SH-SY5Y (cell line): ENCODE measurements around the gene PCNX2.

Experiments used
- GATA2 ChIP-seq: IDR thresholded peaks from 2 replicates; pipeline ENCODE4 v1.6.1; 2011; ENCODE audit warnings: mild to moderate bottlenecking, low read depth, low read length
- GATA3 ChIP-seq: IDR thresholded peaks from 2 replicates; pipeline ENCODE4 v1.6.1; 2011; ENCODE audit warnings: low read depth, mild to moderate bottlenecking, low read length, moderate library complexity

PCNX2 gene

DNA sequence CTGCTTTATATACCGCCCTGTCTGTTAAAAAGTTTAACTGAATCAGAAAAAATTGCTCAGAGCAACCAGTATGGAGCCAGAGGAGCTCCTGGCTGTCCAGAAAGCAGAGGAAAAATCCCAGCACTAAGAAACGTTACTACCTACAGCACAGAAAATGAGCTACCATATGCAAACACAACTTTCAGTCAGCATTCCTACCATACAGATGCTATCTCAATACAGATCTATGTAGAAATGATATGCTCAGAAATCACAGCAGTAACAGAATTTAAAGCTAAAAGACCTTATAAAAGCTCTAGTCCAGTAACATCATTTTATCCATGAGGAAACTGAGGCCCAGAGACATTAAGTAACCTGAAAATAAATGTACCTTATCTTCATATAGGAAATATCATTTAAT is 38.7 kb downstream of the PCNX2 start:
- TF ChIP-seq GATA2 = peak; percentile 26; the same call in 1 of the 2 replicates
- TF ChIP-seq GATA3 = peak; percentile 58

GRCh38 chr1:233256191-233256590 is 39.3 kb downstream of the PCNX2 start:
- TF ChIP-seq GATA2 (no peak), GATA3 (no peak)

- no peak for TF ChIP-seq GATA2
- no peak for TF ChIP-seq GATA3
Measured at GRCh38 chr1:233255145-233255544, 40.4 kb downstream of the PCNX2 start.

GRCh38 chr1:233253832-233254331 is 41.6 kb downstream of the PCNX2 start:
- TF ChIP-seq GATA3 (no peak), GATA2 (no peak)

DNA sequence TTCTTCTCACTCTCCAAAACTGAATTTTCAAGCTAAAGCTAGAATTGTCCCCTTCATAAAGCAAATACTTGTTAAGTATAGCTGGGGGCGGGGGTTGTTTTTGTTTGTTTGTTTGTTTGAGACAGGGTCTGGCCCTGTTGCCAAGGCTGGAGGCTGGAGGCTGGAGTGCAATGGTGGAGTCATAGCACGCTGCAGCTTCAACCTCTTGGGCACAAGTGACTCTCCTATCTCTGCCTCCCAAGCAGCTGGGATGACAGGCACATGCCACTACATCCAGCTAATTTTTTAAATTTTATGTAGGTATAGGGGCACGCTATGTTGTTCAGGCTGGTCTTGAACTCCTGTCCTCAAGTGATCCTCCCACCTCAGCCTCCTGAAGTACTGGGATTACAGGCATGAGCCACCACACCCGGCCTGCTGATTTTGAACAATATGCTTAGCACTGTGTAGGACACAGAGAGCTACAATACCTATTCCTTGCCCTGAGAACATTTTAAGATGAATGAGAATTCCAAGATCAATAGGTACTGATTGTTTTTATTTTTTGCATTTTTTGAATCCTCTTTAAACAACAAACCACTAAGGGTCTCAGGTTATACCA is 42.2 kb downstream of the PCNX2 start:
- no peak for TF ChIP-seq GATA2
- TF ChIP-seq GATA3 = no peak

- no peak for TF ChIP-seq GATA3
- TF ChIP-seq GATA2 = no peak
Measured at GRCh38 chr1:233252441-233252840, 43.1 kb downstream of the PCNX2 start.

DNA sequence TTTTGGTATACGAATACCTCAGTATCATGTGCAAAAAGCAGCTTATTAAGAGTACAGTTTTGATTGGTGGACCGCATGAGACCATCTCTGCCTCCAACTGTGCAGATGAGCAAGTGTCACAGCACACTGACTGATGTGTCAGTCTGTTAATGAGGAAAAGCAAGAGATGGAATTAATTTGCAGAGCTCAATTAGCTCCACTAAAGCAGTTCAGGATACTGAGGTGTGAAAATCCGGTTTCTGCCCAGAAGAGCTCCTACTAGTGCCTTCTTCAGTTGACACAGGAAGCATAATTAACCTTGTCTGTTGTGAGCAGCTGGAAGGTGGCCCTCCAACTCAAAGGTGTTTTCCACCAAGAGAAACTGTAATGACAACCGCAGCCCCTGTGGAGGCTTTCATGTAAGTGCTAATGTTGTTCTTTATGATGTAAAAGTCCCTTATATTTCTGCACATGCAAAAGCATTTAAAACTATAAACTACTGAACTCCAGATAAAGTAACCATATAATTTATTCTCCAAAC is 44.3 kb downstream of the PCNX2 start:
- TF ChIP-seq GATA2 (no peak), GATA3 (no peak)

- TF ChIP-seq GATA2 (no peak), GATA3 (no peak)
Measured at GRCh38 chr1:233248014-233248413, 47.5 kb downstream of the PCNX2 start.

DNA sequence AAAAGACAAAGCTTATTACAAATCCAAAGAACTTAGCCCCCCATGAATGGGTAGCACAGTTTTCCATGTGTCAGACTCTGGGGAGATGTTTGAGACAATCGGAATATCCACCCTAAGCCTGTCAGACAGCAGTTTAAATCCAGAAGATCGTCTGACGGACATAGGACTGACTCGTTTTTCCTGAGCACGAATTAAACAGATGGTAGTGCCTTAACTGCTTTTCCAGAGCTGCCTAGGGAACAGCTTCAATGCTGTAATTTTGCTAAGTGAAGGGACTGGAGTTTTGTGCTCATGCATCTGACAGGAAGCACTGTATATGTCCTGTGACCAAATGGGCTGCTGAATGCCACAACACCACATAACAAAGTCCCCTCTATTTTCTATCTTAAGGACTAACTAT is 48.6 kb downstream of the PCNX2 start:
- TF ChIP-seq GATA2 (no peak), GATA3 (no peak)

GRCh38 chr1:233245191-233245765 is 50.2 kb downstream of the PCNX2 start:
- TF ChIP-seq GATA2 (no peak), GATA3 (no peak)

DNA sequence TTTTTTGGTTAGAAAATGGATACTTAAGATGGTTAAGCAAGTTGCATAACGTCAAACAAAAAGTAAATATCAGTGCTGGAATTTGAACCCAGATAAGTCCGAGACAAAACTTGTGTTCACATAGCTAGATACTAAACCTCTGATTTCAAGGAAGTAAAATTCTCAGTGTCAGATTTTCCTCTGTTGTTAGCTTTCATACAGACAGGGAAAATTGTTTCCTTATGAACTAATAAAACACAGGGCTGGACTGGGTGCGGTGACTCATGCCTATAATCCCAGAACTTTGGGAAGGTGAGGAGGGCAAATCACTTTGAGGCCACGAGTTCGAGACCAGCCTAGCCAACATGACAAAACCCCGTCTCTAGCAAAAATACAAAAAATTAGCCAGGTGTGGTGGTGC is 51.3 kb downstream of the PCNX2 start:
- TF ChIP-seq GATA3 = no peak
- TF ChIP-seq GATA2 = no peak

- no peak for TF ChIP-seq GATA2
Measured at GRCh38 chr1:233242827-233243483, 52.6 kb downstream of the PCNX2 start.

- TF ChIP-seq GATA2 (no peak), GATA3 (no peak)
Measured at GRCh38 chr1:233241759-233242158, 53.8 kb downstream of the PCNX2 start.

DNA sequence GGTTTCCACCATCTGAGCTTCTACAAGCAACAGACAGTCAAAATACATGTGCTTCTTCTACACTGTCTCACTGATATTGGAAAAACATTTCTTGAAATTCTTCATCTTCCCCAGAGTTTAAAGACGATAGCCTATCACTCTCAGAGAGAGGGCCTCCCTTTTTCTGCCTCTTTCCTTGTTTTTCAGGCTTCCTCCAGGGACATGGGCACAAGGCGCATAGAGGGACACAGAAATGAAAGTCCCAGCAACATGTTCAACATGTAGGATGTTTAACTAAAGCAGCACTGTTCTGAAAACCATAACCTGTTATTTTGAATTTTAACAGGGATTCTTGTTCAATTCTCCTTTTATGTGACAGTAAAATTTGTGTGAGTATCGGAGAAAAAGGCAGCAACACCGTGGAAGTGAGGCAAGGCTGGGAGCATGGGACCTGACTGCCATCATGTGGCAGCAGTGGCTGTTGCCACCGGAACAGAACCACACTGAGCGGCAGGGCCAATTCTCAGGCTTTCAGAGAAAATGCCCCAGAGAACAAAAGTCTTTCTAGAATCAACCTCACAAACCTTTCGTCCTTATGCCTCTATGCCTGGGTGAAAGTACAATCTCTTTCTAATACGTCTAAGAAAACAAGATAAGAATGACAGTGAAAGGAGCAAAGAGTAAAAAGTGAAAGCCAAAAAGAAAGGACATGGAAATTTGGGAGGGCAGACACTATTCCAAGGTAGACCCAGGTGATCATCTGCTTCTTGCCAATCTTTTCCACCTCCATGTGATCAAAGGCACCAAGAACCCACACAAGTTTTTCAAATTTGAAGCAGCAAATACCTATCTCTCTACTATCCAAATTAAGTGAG is 54.5 kb downstream of the PCNX2 start:
- TF ChIP-seq GATA2 = no peak

DNA sequence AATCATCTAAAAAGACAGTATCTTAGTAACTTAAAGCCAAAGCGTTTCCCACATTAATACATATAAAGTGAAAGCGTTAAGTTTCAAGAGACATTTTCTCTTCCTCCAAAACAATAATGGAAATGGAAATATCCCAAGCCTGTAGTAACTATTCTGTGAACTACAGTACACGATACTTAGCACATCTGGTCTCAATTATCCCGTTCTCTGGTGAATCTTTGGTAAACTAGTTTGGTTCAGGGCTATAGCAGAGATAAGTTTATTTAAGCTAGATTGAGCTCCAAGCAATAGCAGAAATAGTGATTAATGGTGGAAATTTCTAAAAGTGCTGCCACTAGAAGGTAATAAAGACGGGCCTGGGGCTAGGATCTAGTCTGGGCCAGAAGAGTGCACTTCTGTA is 55.2 kb downstream of the PCNX2 start:
- TF ChIP-seq GATA2 (no peak), GATA3 (no peak)
